ENCODE results near the gene MST1. TPM values are rescaled to one million over a fixed set of nuclear protein-coding genes. Genes with fewer than 3 reads are reported as not detected.
"Not testable (repeated sequence)": the region's sequence is repeated elsewhere in the genome, so short reads cannot be mapped to it uniquely, and the experiment has no call there.

MST1 gene
- total RNA-seq, 4 donors from 2014 or later = 11.7 to 23.7 (median 17.0) TPM

DNA sequence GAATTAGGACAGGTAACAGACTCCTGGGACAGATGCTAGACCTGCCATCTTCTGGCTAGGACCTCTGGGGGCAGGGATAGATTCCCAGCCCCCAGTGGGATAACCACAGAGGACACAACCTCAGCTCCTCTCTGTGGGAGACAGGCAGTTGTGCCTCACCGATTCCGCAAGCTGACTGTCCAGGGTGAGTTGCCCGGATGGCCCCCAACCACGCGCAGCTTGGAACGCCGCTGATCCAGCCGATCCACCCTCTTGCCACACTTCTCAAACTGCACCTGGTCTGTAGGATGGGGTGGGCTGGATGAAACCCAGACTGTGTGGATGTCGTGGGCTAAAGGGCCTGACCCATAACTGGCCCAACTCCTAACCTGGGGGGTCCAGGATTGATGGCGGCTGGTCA lies 4.2 kb downstream of the MST1 start:
- peaks cover 0 to 14% of the 10 kb centered on the region in 2 donors for H3K27me3 ChIP-seq
- H3K4me3 ChIP-seq; H3K9me3 ChIP-seq; DNase-seq (ENCODE audit: low spot score in 2 of 2); H3K27ac ChIP-seq: not testable (repeated sequence)
- peaks cover 0 to 31% (median 7%) of the 10 kb centered on the region in 4 donors for H3K4me1 ChIP-seq
- peaks cover 0 to 55% (median 2%) of the 10 kb centered on the region in 3 donors for H3K36me3 ChIP-seq
- 93 to 95% methylated on average over 9 to 10 of the region's 10 CpGs for WGBS, 2 donors

- H3K36me3 ChIP-seq = peaks cover 0 to 61% (median 8%) of the 10 kb centered on the region in 3 donors
- WGBS, 2 donors = 67 to 92% methylated on average over 2 of the region's 2 CpGs
- DNase-seq (ENCODE audit: low spot score in 2 of 2) = not testable (repeated sequence)
Measured at GRCh38 chr3:49684453-49684852, 4.8 kb downstream of the MST1 start.

GRCh38 chr3:49683162-49683561 lies 6.1 kb downstream of the MST1 start:
- Histone ChIP-seq H3K36me3 (peaks cover 5 to 74% (median 17%) of the 10 kb centered on the region in 3 donors), H3K4me1 (peaks cover 0 to 19% (median 4%) of the 10 kb centered on the region in 4 donors), H3K27ac (peak overlapping the region in 1 of 4 donors; percentile 11), H3K27me3 (peaks cover 0 to 14% of the 10 kb centered on the region in 2 donors), H3K4me3 (no peak overlapping the region), H3K9me3 (no peaks in the 10 kb centered on the region)
- DNase-seq (ENCODE audit: low spot score in 2 of 2) = no peak
- 82 to 88% methylated on average over 3 to 6 of the region's 6 CpGs for WGBS, 2 donors
- TF ChIP-seq POLR2A (IDR thresholded peaks at IDR 0.05) (no peak), EP300 (IDR thresholded peaks at IDR 0.05) (no peak)
- TF ChIP-seq, protein P1, sequence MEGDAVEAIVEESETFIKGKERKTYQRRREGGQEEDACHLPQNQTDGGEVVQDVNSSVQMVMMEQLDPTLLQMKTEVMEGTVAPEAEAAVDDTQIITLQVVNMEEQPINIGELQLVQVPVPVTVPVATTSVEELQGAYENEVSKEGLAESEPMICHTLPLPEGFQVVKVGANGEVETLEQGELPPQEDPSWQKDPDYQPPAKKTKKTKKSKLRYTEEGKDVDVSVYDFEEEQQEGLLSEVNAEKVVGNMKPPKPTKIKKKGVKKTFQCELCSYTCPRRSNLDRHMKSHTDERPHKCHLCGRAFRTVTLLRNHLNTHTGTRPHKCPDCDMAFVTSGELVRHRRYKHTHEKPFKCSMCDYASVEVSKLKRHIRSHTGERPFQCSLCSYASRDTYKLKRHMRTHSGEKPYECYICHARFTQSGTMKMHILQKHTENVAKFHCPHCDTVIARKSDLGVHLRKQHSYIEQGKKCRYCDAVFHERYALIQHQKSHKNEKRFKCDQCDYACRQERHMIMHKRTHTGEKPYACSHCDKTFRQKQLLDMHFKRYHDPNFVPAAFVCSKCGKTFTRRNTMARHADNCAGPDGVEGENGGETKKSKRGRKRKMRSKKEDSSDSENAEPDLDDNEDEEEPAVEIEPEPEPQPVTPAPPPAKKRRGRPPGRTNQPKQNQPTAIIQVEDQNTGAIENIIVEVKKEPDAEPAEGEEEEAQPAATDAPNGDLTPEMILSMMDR (IDR thresholded peaks at IDR 0.05) = no peak

More at GRCh38 chr3:49684453-49684852, 4.8 kb downstream of the MST1 start:
- not testable (repeated sequence) for H3K9me3 ChIP-seq, H3K27ac ChIP-seq, H3K4me3 ChIP-seq
- H3K4me1 ChIP-seq = peaks cover 0 to 27% (median 7%) of the 10 kb centered on the region in 4 donors
- peaks cover 0 to 14% of the 10 kb centered on the region in 2 donors for H3K27me3 ChIP-seq

- peaks cover 5 to 90% (median 25%) of the 10 kb centered on the region in 3 donors for H3K36me3 ChIP-seq
- TF ChIP-seq POLR2A (IDR thresholded peaks at IDR 0.05) (no peak), EP300 (IDR thresholded peaks at IDR 0.05) (no peak)
- TF ChIP-seq, protein P1 (IDR thresholded peaks at IDR 0.05) = no peak
- peaks cover 0 to 4% of the 10 kb centered on the region in 2 donors for H3K27me3 ChIP-seq
- H3K9me3 ChIP-seq = no peaks in the 10 kb centered on the region
- DNase-seq (ENCODE audit: low spot score in 2 of 2) = no peak
- peaks cover 0 to 9% (median 2%) of the 10 kb centered on the region in 4 donors for H3K4me1 ChIP-seq
- 77 to 78% methylated on average over 4 of the region's 4 CpGs for WGBS, 2 donors
- no peak overlapping the region for H3K27ac ChIP-seq
- H3K4me3 ChIP-seq = no peak overlapping the region
Measured at GRCh38 chr3:49681543-49681942, 7.7 kb downstream of the MST1 start.

DNA sequence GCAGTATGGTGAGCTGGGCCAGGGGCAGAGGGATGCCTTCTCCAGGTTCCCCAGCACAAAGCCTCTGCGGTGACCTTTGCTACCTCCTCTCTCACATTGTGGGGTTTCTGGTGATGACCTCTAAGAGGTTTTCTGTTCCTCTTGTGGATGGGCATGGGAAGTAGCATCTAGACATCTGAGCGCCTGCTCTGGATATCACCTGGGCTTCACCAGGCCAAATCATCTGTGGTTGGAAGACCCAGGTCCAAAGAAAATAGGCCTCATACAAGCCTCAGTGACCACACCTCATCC lies 8.1 kb downstream of the MST1 start:
- peaks cover 0 to under 1% of the 10 kb centered on the region in 2 donors for H3K27me3 ChIP-seq
- peaks cover 5 to 94% (median 25%) of the 10 kb centered on the region in 3 donors for H3K36me3 ChIP-seq
- H3K9me3 ChIP-seq = no peaks in the 10 kb centered on the region
- no peak overlapping the region for H3K4me3 ChIP-seq
- TF ChIP-seq, protein P1 (IDR thresholded peaks at IDR 0.05) = no peak
- TF ChIP-seq POLR2A (IDR thresholded peaks at IDR 0.05) (no peak), EP300 (IDR thresholded peaks at IDR 0.05) (no peak)
- no peak for DNase-seq (ENCODE audit: low spot score in 2 of 2)
- WGBS, 2 donors = 100% methylated on average over 1 of the region's 2 CpGs; no CpG with 5 or more reads in 1 of the 2 donors
- H3K27ac ChIP-seq = no peak overlapping the region
- peaks cover 0 to 5% (median under 1%) of the 10 kb centered on the region in 4 donors for H3K4me1 ChIP-seq

DNA sequence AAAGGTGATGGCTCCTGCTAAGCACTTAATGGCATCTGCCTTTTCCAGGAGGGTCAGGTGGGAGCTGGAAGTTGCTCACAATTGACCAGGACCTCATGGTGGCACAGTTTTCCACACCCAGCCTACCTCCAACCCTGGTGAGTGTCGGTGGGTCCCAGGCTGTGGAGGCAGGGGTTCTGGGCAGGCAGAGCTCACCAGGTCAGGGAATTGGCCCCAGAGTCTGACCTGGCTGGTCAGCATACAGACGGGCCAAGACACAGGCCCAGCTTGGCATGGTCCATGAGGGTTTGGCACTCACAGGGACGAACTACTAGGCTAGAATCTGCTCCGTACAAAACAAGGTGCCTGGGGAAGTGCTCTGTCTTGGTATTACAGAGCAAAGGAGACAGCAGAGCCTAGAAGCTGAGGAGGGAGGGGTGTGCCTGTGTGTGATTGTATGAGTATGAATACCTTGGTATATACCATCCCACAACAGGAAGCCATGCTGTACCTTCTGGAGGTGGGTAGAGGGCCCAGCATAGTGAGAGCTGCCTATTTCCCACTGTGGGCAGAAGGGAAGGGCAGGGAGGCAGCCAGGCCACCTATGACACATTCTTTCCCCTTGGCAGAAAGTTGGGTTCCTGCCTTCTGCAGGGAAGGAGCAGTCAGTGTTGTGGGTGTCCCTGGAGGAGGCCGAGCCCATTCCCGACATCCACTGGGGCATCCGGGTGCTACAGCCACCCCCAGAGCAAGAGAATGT lies 8.6 kb downstream of the MST1 start:
- H3K4me1 ChIP-seq = peaks cover 0 to 3% (median under 1%) of the 10 kb centered on the region in 4 donors
- H3K36me3 ChIP-seq = peaks cover 5 to 99% (median 25%) of the 10 kb centered on the region in 3 donors
- WGBS, 2 donors = 77 to 86% methylated on average over 4 to 7 of the region's 7 CpGs
- H3K4me3 ChIP-seq = no peak overlapping the region
- TF ChIP-seq POLR2A (IDR thresholded peaks at IDR 0.05) (no peak), EP300 (IDR thresholded peaks at IDR 0.05) (no peak)
- TF ChIP-seq, protein P1 (IDR thresholded peaks at IDR 0.05) = no peak
- DNase-seq (ENCODE audit: low spot score in 2 of 2) = no peak
- H3K27me3 ChIP-seq = no peaks in the 10 kb centered on the region
- H3K27ac ChIP-seq = no peak overlapping the region
- H3K9me3 ChIP-seq = no peaks in the 10 kb centered on the region
